GM23338 (cell line): ENCODE results near the gene CDKAL1. TPM values are rescaled to one million over a fixed set of nuclear protein-coding genes. Genes with fewer than 3 reads are reported as not detected.

Experiments used
- ATAC-seq: fragments of 200-7000 bp; cut with Tn5 transposase; 3 replicates; pipeline ENCODE4 v1.9.1; 2020
- DNase-seq: peaks from one replicate; pipeline ENCODE4 v3.0.0-alpha.2; 2015; ENCODE audit warnings: low spot score
- H2AFZ ChIP-seq: fragments of 200-600 bp; sonication (generic); 2 replicates; pipeline ENCODE4 v1.8.0; 2016; ENCODE audit warnings: antibody characterized with exemption, mild to moderate bottlenecking, moderate library complexity
- H3F3A ChIP-seq: fragments of 200-600 bp; sonication (generic); replicated peaks from 2 replicates; pipeline ENCODE4 v1.8.0; 2017; ENCODE audit warnings: antibody characterized with exemption, mixed run types, low read depth
- H3K27ac ChIP-seq: fragments of 200-600 bp; sonication (generic); 2 replicates; pipeline ENCODE4 v1.6.1; 2016; ENCODE audit warnings: low read depth
- H3K27me3 ChIP-seq: fragments of 200-600 bp; sonication (generic); 2 replicates; pipeline ENCODE4 v1.8.0; 2016; ENCODE audit warnings: mild to moderate bottlenecking, mixed run types, moderate library complexity; ENCODE audit not compliant: insufficient read depth
- H3K36me3 ChIP-seq: fragments of 200-600 bp; sonication (generic); 2 replicates; pipeline ENCODE4 v1.8.0; 2016; ENCODE audit warnings: mild to moderate bottlenecking; ENCODE audit not compliant: insufficient read depth
- H3K4me1 ChIP-seq: fragments of 200-600 bp; sonication (generic); 2 replicates; pipeline ENCODE4 v1.8.0; 2016; ENCODE audit warnings: mild to moderate bottlenecking, moderate library complexity; ENCODE audit not compliant: insufficient read depth
- H3K4me2 ChIP-seq: fragments of 200-600 bp; sonication (generic); 2 replicates; pipeline ENCODE4 v1.7.1; 2017; ENCODE audit warnings: mixed run types
- H3K4me3 ChIP-seq: fragments of 200-600 bp; sonication (generic); 2 replicates; pipeline ENCODE4 v1.6.1; 2016; ENCODE audit warnings: mixed run types
- H3K79me2 ChIP-seq: fragments of 200-600 bp; sonication (generic); replicated peaks from 2 replicates; pipeline ENCODE4 v1.8.0; 2017; ENCODE audit warnings: mild to moderate bottlenecking; ENCODE audit not compliant: insufficient read depth
- H3K9me2 ChIP-seq: fragments of 200-600 bp; sonication (generic); 2 replicates; pipeline ENCODE4 v1.8.0; 2017; ENCODE audit not compliant: insufficient read depth
- H4K20me1 ChIP-seq: fragments of 200-600 bp; sonication (generic); replicated peaks from 2 replicates; pipeline ENCODE4 v1.8.0; 2017; ENCODE audit warnings: mild to moderate bottlenecking; ENCODE audit not compliant: insufficient read depth
- H3K27ac Mint-ChIP-seq: 2 replicates; pipeline ENCODE4 v1.8.0; 2020; ENCODE audit warnings: inconsistent platforms, mild to moderate bottlenecking, moderate library complexity, mixed read lengths
- H3K27me3 Mint-ChIP-seq: 3 replicates; pipeline ENCODE4 v1.8.0; 2022; ENCODE audit warnings: low read depth, mild to moderate bottlenecking, moderate library complexity, mixed read lengths, inconsistent platforms; ENCODE audit not compliant: insufficient read depth, poor library complexity
- H3K36me3 Mint-ChIP-seq: 3 replicates; pipeline ENCODE4 v1.8.0; 2021; ENCODE audit warnings: low read depth, mild to moderate bottlenecking, inconsistent platforms, moderate library complexity, mixed read lengths
- H3K4me1 Mint-ChIP-seq: 3 replicates; pipeline ENCODE4 v1.8.0; 2020; ENCODE audit warnings: mild to moderate bottlenecking, inconsistent platforms, mixed read lengths
- H3K4me3 Mint-ChIP-seq: 3 replicates; pipeline ENCODE4 v1.8.0; 2021; ENCODE audit warnings: moderate library complexity, mild to moderate bottlenecking, inconsistent platforms, mixed read lengths
- H3K9me3 Mint-ChIP-seq: 3 replicates; pipeline ENCODE4 v1.8.0; 2020; ENCODE audit warnings: moderate library complexity, mild to moderate bottlenecking, inconsistent platforms, mixed read lengths
- CREB1 ChIP-seq: fragments of 250-450 bp; sonication (Bioruptor Pico); IDR thresholded peaks from 2 replicates; pipeline ENCODE4 v1.5.0; 2020; ENCODE audit warnings: low read depth, mild to moderate bottlenecking, moderate library complexity
- EZH2 ChIP-seq: fragments of 200-600 bp; sonication (generic); IDR thresholded peaks from one replicate; pipeline ENCODE4 v1.8.0; 2017; ENCODE audit warnings: antibody characterized with exemption, mild to moderate bottlenecking, low read depth; ENCODE audit not compliant: unreplicated experiment
- EZH2phosphoT487 ChIP-seq: fragments of 200-600 bp; sonication (generic); IDR thresholded peaks from one replicate; pipeline ENCODE4 v1.8.1; 2018; ENCODE audit warnings: antibody characterized with exemption; ENCODE audit not compliant: unreplicated experiment
- JUNB ChIP-seq: IDR thresholded peaks from one replicate; pipeline ENCODE4 v1.6.1; 2016; ENCODE audit warnings: antibody characterized with exemption; ENCODE audit not compliant: unreplicated experiment
- NANOG ChIP-seq: IDR thresholded peaks from 2 replicates; pipeline ENCODE4 v1.6.1; 2016; ENCODE audit warnings: antibody characterized with exemption, borderline replicate concordance
- POLR2AphosphoS5 ChIP-seq: IDR thresholded peaks from 2 replicates; pipeline ENCODE4 v1.6.1; 2016; ENCODE audit warnings: antibody characterized with exemption, low read depth
- STAT1 ChIP-seq: IDR thresholded peaks from one replicate; pipeline ENCODE4 v1.6.1; 2016; ENCODE audit warnings: antibody characterized with exemption; ENCODE audit not compliant: unreplicated experiment
- ZNF114 ChIP-seq: fragments of 250-450 bp; sonication (Bioruptor Pico); IDR thresholded peaks from 2 replicates; pipeline ENCODE4 v1.5.0; 2020; ENCODE audit warnings: mild to moderate bottlenecking, moderate library complexity
- ZNF331 ChIP-seq: fragments of 250-450 bp; sonication (Bioruptor Pico); IDR thresholded peaks from 2 replicates; pipeline ENCODE4 v1.5.0; 2020; ENCODE audit warnings: low read depth, mild to moderate bottlenecking, moderate library complexity
- polyA plus RNA-seq: library from polyadenylated mRNA; unstranded; fragments of >200 nt; fragmentation: Nextera tagmentation; extraction: Ambion mirVana; gene quantifications from 2 replicates; pipeline ENCODE4 v1.2.1, GENCODE V29; 2016
- total RNA-seq: library from RNA; depleted of rRNA; stranded (reverse); fragments of >200 nt; shearing (Covaris generic); gene quantifications from 2 replicates; pipeline ENCODE4 v1.2.3, GENCODE V29; 2014
- TF ChIP-seq, protein P1 (sequence below), 2 experiments: fragments of 200-600 bp in 1 of 2; sonication (generic) in 1 of 2; conservative IDR thresholded peaks; 2 replicates each; pipeline versions ENCODE4 v1.5.1 to v1.6.1; 2016 to 2017; ENCODE audit warnings: antibody characterized with exemption in 2 of 2, low read depth in 2 of 2, mild to moderate bottlenecking in 2 of 2, moderate library complexity in 1 of 2
- TF ChIP-seq, protein P2 (sequence below): IDR thresholded peaks from 2 replicates; pipeline ENCODE4 v1.6.1; 2016; ENCODE audit warnings: antibody characterized with exemption
- TF ChIP-seq, protein P3 (sequence below): fragments of 250-450 bp; sonication (Bioruptor Pico); IDR thresholded peaks from 2 replicates; pipeline ENCODE4 v1.5.0; 2020; ENCODE audit warnings: mild to moderate bottlenecking, moderate library complexity
- TF ChIP-seq, protein P4 (sequence below): IDR thresholded peaks from one replicate; pipeline ENCODE4 v1.6.1; 2018; ENCODE audit warnings: antibody characterized with exemption; ENCODE audit not compliant: unreplicated experiment

CDKAL1 gene
- total and polyA plus RNA-seq, 2 experiments from 2014 or later, result 17.8 to 35.0 TPM

DNA sequence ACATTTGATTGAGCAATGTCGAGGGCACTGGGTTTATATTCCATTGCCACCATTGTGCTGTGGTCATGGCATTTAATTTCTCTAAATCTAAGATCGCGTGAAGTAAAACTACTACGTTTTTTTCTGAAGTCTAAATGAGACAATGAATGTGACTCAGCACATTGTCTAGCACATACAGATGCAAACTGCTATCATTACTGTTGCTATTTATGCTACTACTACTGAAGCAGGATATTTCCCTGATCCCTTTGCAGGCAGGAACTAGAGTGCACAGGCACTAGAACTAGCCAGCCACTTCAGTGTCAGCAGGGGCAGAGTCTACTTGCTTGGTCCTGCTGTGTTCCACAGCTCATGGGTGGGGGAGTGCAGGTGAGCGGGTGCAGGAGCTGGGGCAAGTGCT is 449.7 kb downstream of the CDKAL1 start:
- Mint-ChIP-seq H3K4me3 (no peak overlapping the region), H3K9me3 (peaks cover 25% of the 10 kb centered on the region), H3K27ac (peak overlapping the region; percentile 84; the same call in 1 of the 2 replicates), H3K27me3 (peaks cover 2% of the 10 kb centered on the region), H3K36me3 (peaks cover 25% of the 10 kb centered on the region), H3K4me1 (peaks cover 7% of the 10 kb centered on the region)
- no peak overlapping the region for H3K4me3 ChIP-seq
- no peaks in the 10 kb centered on the region for H3F3A ChIP-seq
- no peak for TF ChIP-seq CREB1 (CRISPR knock-in tag)
- TF ChIP-seq NANOG, result no peak
- TF ChIP-seq, protein P1, sequence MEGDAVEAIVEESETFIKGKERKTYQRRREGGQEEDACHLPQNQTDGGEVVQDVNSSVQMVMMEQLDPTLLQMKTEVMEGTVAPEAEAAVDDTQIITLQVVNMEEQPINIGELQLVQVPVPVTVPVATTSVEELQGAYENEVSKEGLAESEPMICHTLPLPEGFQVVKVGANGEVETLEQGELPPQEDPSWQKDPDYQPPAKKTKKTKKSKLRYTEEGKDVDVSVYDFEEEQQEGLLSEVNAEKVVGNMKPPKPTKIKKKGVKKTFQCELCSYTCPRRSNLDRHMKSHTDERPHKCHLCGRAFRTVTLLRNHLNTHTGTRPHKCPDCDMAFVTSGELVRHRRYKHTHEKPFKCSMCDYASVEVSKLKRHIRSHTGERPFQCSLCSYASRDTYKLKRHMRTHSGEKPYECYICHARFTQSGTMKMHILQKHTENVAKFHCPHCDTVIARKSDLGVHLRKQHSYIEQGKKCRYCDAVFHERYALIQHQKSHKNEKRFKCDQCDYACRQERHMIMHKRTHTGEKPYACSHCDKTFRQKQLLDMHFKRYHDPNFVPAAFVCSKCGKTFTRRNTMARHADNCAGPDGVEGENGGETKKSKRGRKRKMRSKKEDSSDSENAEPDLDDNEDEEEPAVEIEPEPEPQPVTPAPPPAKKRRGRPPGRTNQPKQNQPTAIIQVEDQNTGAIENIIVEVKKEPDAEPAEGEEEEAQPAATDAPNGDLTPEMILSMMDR (conservative IDR thresholded peaks at IDR 0.05; ENCODE audit: low read depth in 2 of 2), result no peak
- TF ChIP-seq POLR2AphosphoS5, result no peak
- TF ChIP-seq EZH2phosphoT487, result no peak
- TF ChIP-seq, protein P2, sequence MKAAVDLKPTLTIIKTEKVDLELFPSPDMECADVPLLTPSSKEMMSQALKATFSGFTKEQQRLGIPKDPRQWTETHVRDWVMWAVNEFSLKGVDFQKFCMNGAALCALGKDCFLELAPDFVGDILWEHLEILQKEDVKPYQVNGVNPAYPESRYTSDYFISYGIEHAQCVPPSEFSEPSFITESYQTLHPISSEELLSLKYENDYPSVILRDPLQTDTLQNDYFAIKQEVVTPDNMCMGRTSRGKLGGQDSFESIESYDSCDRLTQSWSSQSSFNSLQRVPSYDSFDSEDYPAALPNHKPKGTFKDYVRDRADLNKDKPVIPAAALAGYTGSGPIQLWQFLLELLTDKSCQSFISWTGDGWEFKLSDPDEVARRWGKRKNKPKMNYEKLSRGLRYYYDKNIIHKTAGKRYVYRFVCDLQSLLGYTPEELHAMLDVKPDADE, result no peak
- TF ChIP-seq, protein P3, sequence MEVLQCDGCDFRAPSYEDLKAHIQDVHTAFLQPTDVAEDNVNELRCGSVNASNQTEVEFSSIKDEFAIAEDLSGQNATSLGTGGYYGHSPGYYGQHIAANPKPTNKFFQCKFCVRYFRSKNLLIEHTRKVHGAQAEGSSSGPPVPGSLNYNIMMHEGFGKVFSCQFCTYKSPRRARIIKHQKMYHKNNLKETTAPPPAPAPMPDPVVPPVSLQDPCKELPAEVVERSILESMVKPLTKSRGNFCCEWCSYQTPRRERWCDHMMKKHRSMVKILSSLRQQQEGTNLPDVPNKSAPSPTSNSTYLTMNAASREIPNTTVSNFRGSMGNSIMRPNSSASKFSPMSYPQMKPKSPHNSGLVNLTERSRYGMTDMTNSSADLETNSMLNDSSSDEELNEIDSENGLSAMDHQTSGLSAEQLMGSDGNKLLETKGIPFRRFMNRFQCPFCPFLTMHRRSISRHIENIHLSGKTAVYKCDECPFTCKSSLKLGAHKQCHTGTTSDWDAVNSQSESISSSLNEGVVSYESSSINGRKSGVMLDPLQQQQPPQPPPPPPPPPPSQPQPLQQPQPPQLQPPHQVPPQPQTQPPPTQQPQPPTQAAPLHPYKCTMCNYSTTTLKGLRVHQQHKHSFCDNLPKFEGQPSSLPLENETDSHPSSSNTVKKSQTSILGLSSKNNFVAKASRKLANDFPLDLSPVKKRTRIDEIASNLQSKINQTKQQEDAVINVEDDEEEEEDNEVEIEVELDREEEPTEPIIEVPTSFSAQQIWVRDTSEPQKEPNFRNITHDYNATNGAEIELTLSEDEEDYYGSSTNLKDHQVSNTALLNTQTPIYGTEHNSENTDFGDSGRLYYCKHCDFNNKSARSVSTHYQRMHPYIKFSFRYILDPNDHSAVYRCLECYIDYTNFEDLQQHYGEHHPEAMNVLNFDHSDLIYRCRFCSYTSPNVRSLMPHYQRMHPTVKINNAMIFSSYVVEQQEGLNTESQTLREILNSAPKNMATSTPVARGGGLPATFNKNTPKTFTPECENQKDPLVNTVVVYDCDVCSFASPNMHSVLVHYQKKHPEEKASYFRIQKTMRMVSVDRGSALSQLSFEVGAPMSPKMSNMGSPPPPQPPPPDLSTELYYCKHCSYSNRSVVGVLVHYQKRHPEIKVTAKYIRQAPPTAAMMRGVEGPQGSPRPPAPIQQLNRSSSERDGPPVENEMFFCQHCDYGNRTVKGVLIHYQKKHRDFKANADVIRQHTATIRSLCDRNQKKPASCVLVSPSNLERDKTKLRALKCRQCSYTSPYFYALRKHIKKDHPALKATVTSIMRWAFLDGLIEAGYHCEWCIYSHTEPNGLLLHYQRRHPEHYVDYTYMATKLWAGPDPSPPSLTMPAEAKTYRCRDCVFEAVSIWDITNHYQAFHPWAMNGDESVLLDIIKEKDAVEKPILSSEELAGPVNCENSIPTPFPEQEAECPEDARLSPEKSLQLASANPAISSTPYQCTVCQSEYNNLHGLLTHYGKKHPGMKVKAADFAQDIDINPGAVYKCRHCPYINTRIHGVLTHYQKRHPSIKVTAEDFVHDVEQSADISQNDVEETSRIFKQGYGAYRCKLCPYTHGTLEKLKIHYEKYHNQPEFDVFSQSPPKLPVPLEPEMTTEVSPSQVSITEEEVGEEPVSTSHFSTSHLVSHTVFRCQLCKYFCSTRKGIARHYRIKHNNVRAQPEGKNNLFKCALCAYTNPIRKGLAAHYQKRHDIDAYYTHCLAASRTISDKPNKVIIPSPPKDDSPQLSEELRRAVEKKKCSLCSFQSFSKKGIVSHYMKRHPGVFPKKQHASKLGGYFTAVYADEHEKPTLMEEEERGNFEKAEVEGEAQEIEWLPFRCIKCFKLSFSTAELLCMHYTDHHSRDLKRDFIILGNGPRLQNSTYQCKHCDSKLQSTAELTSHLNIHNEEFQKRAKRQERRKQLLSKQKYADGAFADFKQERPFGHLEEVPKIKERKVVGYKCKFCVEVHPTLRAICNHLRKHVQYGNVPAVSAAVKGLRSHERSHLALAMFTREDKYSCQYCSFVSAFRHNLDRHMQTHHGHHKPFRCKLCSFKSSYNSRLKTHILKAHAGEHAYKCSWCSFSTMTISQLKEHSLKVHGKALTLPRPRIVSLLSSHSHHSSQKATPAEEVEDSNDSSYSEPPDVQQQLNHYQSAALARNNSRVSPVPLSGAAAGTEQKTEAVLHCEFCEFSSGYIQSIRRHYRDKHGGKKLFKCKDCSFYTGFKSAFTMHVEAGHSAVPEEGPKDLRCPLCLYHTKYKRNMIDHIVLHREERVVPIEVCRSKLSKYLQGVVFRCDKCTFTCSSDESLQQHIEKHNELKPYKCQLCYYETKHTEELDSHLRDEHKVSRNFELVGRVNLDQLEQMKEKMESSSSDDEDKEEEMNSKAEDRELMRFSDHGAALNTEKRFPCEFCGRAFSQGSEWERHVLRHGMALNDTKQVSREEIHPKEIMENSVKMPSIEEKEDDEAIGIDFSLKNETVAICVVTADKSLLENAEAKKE (CRISPR knock-in tag), result no peak
- TF ChIP-seq JUNB, result no peak
- TF ChIP-seq, protein P4, sequence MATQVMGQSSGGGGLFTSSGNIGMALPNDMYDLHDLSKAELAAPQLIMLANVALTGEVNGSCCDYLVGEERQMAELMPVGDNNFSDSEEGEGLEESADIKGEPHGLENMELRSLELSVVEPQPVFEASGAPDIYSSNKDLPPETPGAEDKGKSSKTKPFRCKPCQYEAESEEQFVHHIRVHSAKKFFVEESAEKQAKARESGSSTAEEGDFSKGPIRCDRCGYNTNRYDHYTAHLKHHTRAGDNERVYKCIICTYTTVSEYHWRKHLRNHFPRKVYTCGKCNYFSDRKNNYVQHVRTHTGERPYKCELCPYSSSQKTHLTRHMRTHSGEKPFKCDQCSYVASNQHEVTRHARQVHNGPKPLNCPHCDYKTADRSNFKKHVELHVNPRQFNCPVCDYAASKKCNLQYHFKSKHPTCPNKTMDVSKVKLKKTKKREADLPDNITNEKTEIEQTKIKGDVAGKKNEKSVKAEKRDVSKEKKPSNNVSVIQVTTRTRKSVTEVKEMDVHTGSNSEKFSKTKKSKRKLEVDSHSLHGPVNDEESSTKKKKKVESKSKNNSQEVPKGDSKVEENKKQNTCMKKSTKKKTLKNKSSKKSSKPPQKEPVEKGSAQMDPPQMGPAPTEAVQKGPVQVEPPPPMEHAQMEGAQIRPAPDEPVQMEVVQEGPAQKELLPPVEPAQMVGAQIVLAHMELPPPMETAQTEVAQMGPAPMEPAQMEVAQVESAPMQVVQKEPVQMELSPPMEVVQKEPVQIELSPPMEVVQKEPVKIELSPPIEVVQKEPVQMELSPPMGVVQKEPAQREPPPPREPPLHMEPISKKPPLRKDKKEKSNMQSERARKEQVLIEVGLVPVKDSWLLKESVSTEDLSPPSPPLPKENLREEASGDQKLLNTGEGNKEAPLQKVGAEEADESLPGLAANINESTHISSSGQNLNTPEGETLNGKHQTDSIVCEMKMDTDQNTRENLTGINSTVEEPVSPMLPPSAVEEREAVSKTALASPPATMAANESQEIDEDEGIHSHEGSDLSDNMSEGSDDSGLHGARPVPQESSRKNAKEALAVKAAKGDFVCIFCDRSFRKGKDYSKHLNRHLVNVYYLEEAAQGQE, result no peak
- no peak for TF ChIP-seq ZNF114
- TF ChIP-seq EZH2, result no peak
- TF ChIP-seq ZNF331 (CRISPR knock-in tag), result no peak
- no peak for TF ChIP-seq STAT1
- H3K4me1 ChIP-seq, result 0 out of 2 replicates have a peak, but pooled peaks cover under 1% of the 10 kb centered on the region
- H2AFZ ChIP-seq, result no peak overlapping the region
- DNase-seq (no peak), ATAC-seq (no peak)
- H3K9me2 ChIP-seq, result no peaks in the 10 kb centered on the region
- no peak overlapping the region for H3K4me2 ChIP-seq
- no peaks in the 10 kb centered on the region for H4K20me1 ChIP-seq
- no peaks in the 10 kb centered on the region for H3K79me2 ChIP-seq
- H3K27ac ChIP-seq, result no peak overlapping the region
- no peaks in the 10 kb centered on the region for H3K27me3 ChIP-seq
- no peaks in the 10 kb centered on the region for H3K36me3 ChIP-seq
